Large intestine (tissue), 3 donors: ENCODE results near the gene RIPK1. TPM values are rescaled to one million over a fixed set of nuclear protein-coding genes. Genes with fewer than 3 reads are reported as not detected.

ENCODE experiments used
- DNase-seq, 2 donors: peaks; one replicate each; pipeline versions ENCODE4 v3.0.0 to v3.0.0-alpha.2; 2013
- H3K27ac ChIP-seq: one replicate; pipeline ENCODE4 v1.5.1; 2013; ENCODE audit warnings: low read length
- H3K27me3 ChIP-seq: 2 replicates; pipeline ENCODE4 v1.6.1; 2013; ENCODE audit warnings: low read length; ENCODE audit not compliant: control insufficient read depth, insufficient read depth
- H3K36me3 ChIP-seq: 2 replicates; pipeline ENCODE4 v1.6.1; 2013; ENCODE audit warnings: low read length; ENCODE audit not compliant: control insufficient read depth, insufficient read depth
- H3K4me1 ChIP-seq: one replicate; pipeline ENCODE4 v1.6.1; 2013; ENCODE audit warnings: low read length; ENCODE audit not compliant: control insufficient read depth, insufficient read depth
- H3K4me3 ChIP-seq: one replicate; pipeline ENCODE4 v1.5.1; 2013; ENCODE audit warnings: low read length
- H3K9me3 ChIP-seq: one replicate; pipeline ENCODE4 v1.6.1; 2013; ENCODE audit warnings: mild to moderate bottlenecking, low read depth, low read length, moderate library complexity; ENCODE audit not compliant: control insufficient read depth
- WGBS: methylation state at CpG from one replicate; pipeline ENCODE4 v1.1.5; 2013; ENCODE audit warnings: low lambda C conversion rate; ENCODE audit not compliant: insufficient coverage; 5-methylcytosine and 5-hydroxymethylcytosine counted together
- polyA plus RNA-seq: library from polyadenylated mRNA; unstranded; fragments of 120-200 nt; gene quantifications from one replicate; pipeline ENCODE4 v1.2.1, GENCODE V29; 2013

RIPK1 gene
- polyA plus RNA-seq, 1 donor = 32.2 TPM

- no peaks in the 10 kb centered on the region for H3K27me3 ChIP-seq
- WGBS = no CpG with 5 or more reads among the region's 1 CpG
- H3K27ac ChIP-seq = no peak overlapping the region
- peaks cover 3% of the 10 kb centered on the region for H3K9me3 ChIP-seq
- peaks cover 62% of the 10 kb centered on the region for H3K36me3 ChIP-seq
- no peaks in the 10 kb centered on the region for H3K4me1 ChIP-seq
- H3K4me3 ChIP-seq = no peak overlapping the region
- DNase-seq = no peak
These were observed 11.4 kb downstream of the RIPK1 start for GRCh38 chr6:3079682-3080081.

GRCh38 chr6:3081960-3082359 lies 13.7 kb downstream of the RIPK1 start:
- no peak overlapping the region for H3K4me3 ChIP-seq
- H3K4me1 ChIP-seq = no peaks in the 10 kb centered on the region
- DNase-seq = no peak
- no peaks in the 10 kb centered on the region for H3K27me3 ChIP-seq
- WGBS = 100% methylated on average over 1 of the region's 5 CpGs
- peaks cover 3% of the 10 kb centered on the region for H3K9me3 ChIP-seq
- H3K27ac ChIP-seq = no peak overlapping the region
- H3K36me3 ChIP-seq = peaks cover 79% of the 10 kb centered on the region

GRCh38 chr6:3085074-3085473 lies 16.8 kb downstream of the RIPK1 start:
- DNase-seq = no peak
- no peaks in the 10 kb centered on the region for H3K9me3 ChIP-seq
- H3K27ac ChIP-seq = no peak overlapping the region
- no peak overlapping the region for H3K4me3 ChIP-seq
- no peaks in the 10 kb centered on the region for H3K4me1 ChIP-seq
- no CpG with 5 or more reads among the region's 4 CpGs for WGBS
- peaks cover 74% of the 10 kb centered on the region for H3K36me3 ChIP-seq
- no peaks in the 10 kb centered on the region for H3K27me3 ChIP-seq

GRCh38 chr6:3086282-3086946 lies 18.1 kb downstream of the RIPK1 start:
- Histone ChIP-seq H3K36me3 (peaks cover 68% of the 10 kb centered on the region), H3K27ac (no peak overlapping the region), H3K9me3 (no peaks in the 10 kb centered on the region), H3K27me3 (no peaks in the 10 kb centered on the region), H3K4me1 (no peaks in the 10 kb centered on the region), H3K4me3 (no peak overlapping the region)
- DNase-seq = no peak
- 100% methylated on average over 1 of the region's 7 CpGs for WGBS

- DNase-seq = no peak
- Histone ChIP-seq H3K4me3 (no peak overlapping the region), H3K36me3 (peaks cover 57% of the 10 kb centered on the region), H3K27me3 (no peaks in the 10 kb centered on the region), H3K9me3 (no peaks in the 10 kb centered on the region), H3K27ac (no peak overlapping the region), H3K4me1 (no peaks in the 10 kb centered on the region)
- no CpG with 5 or more reads among the region's 4 CpGs for WGBS
These were observed 20.2 kb downstream of the RIPK1 start for GRCh38 chr6:3088446-3088845.

- 80% methylated on average over 1 of the region's 4 CpGs for WGBS
- peaks cover 53% of the 10 kb centered on the region for H3K36me3 ChIP-seq
- H3K4me3 ChIP-seq = no peak overlapping the region
- H3K9me3 ChIP-seq = peaks cover 4% of the 10 kb centered on the region
- H3K4me1 ChIP-seq = no peaks in the 10 kb centered on the region
- no peak overlapping the region for H3K27ac ChIP-seq
- no peaks in the 10 kb centered on the region for H3K27me3 ChIP-seq
- peak in 1 of 2 donors; percentile 9 for DNase-seq
These were observed 20.7 kb downstream of the RIPK1 start for GRCh38 chr6:3088968-3089367.

GRCh38 chr6:3090013-3090412 lies 21.7 kb downstream of the RIPK1 start:
- no CpG with 5 or more reads among the region's 4 CpGs for WGBS
- H3K27ac ChIP-seq = no peak overlapping the region
- no peaks in the 10 kb centered on the region for H3K4me1 ChIP-seq
- no peak for DNase-seq
- peaks cover 51% of the 10 kb centered on the region for H3K36me3 ChIP-seq
- H3K4me3 ChIP-seq = no peak overlapping the region
- H3K9me3 ChIP-seq = peaks cover 5% of the 10 kb centered on the region
- no peaks in the 10 kb centered on the region for H3K27me3 ChIP-seq

GRCh38 chr6:3094815-3095214 lies 26.5 kb downstream of the RIPK1 start:
- no peak overlapping the region for H3K27ac ChIP-seq
- no peaks in the 10 kb centered on the region for H3K27me3 ChIP-seq
- peaks cover 40% of the 10 kb centered on the region for H3K36me3 ChIP-seq
- H3K4me3 ChIP-seq = no peak overlapping the region
- WGBS = 100% methylated on average over 1 of the region's 2 CpGs
- H3K9me3 ChIP-seq = peaks cover 5% of the 10 kb centered on the region
- DNase-seq = no peak
- no peaks in the 10 kb centered on the region for H3K4me1 ChIP-seq

- H3K27ac ChIP-seq = no peak overlapping the region
- no peaks in the 10 kb centered on the region for H3K4me1 ChIP-seq
- H3K27me3 ChIP-seq = no peaks in the 10 kb centered on the region
- H3K36me3 ChIP-seq = peaks cover 62% of the 10 kb centered on the region
- no peak overlapping the region for H3K4me3 ChIP-seq
- no peak for DNase-seq
- WGBS = no CpG with 5 or more reads among the region's 3 CpGs
- no peaks in the 10 kb centered on the region for H3K9me3 ChIP-seq
These were observed 34.6 kb downstream of the RIPK1 start for GRCh38 chr6:3102875-3103274.

- WGBS = no CpG with 5 or more reads among the region's 10 CpGs
- Histone ChIP-seq H3K4me3 (no peak overlapping the region), H3K27me3 (no peaks in the 10 kb centered on the region), H3K9me3 (no peaks in the 10 kb centered on the region), H3K4me1 (peaks cover 14% of the 10 kb centered on the region), H3K27ac (peak overlapping the region; percentile 81), H3K36me3 (peaks cover 75% of the 10 kb centered on the region)
- peak; percentile 80 to 90 for DNase-seq
These were observed 40.6 kb downstream of the RIPK1 start for GRCh38 chr6:3108746-3109414.

- Histone ChIP-seq H3K9me3 (no peaks in the 10 kb centered on the region), H3K27me3 (no peaks in the 10 kb centered on the region), H3K27ac (peak overlapping the region; percentile 81), H3K4me3 (no peak overlapping the region), H3K4me1 (peaks cover 14% of the 10 kb centered on the region), H3K36me3 (peaks cover 79% of the 10 kb centered on the region)
- WGBS = 100% methylated on average over 1 of the region's 3 CpGs
- no peak for DNase-seq
These were observed 41.5 kb downstream of the RIPK1 start for GRCh38 chr6:3109761-3110160.
